HG03060 (cell line): ENCODE results near the gene PAQR9.

Experiments used
- ATAC-seq: cut with Tn5 transposase; IDR thresholded peaks from one replicate; pipeline ENCODE4 v1.9.1; 2021; ENCODE audit warnings: low read depth, moderate number of reproducible peaks; ENCODE audit not compliant: unreplicated experiment

Gene PAQR9

GRCh38 chr3:142926368-142926944, 37.0 kb downstream of the PAQR9 start:
- no peak for ATAC-seq

DNA sequence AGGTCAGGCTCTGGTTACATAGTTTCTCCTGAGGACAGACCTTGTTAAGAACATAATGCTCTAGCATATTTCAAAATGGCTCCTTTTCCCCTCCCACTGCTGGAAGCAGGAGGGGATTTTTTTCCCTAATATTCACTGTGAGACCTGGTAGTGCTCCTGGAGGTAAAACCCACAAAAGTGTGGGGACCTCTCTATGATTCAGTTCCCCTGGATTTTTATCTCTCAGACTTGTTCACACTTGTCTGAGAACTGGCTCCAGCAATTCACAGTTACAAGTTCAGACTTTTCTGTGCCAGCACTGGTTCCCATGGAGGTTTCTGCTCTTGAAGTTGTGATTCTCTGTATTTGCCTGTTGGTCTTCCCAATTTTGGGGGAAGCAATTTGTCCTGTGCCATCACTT, 38.3 kb downstream of the PAQR9 start:
- ATAC-seq, result no peak

DNA sequence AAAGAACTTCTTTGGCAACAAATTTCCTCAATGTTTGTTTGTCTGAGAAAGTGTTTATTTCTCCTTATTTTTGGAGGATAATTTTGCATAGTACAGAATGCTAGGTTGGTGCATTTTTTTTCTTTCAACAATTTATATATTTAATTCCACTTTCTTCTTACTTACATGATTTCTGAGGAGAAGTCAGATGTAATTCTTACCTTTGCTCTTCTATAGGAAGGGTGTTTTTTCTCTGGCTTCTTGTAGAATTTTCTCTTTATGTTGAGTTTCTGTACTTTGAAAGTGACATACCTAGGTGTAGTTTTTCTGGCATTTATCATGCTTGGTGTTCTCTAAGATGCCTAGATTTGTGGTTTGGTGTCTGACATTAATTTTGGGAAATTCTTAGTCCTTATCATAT, 39.8 kb downstream of the PAQR9 start:
- no peak for ATAC-seq

DNA sequence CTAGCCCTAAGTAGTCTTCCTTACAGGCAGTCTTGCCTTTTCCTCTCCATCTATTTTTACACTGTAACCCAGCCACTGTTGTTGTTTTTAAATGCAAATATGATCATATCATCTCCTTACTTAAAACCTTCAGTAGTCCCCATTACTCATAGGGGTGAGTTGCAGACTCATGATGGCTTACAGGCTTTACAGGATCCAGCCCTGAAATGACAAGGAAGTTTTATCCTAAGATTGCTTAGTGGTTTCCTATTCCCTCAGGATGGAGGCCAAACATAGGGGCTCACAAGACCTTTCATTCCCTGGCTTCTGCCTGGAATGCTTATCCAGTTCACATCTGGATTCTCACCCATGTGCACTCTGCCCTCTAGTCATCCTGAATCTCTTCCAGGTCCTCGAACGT, 46.9 kb downstream of the PAQR9 start:
- no peak for ATAC-seq

DNA sequence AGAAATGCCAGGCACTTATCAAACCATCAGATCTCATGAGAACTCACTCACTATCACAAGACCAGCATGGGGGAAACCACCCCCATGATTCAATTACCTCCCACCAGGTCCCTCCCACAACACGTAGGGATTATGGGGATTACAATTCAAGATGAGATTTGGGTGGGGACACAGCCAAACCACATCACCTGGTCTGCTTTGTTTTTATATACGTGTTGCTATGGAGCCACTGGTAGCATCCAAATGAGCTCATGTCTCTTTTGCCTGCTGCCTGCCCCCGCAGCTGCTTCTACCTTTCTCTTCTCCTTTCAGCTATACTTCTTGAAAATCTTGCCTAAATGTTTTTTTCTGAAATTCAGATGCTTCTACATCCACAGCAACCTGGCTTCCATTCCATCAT, 47.8 kb downstream of the PAQR9 start:
- no peak for ATAC-seq

DNA sequence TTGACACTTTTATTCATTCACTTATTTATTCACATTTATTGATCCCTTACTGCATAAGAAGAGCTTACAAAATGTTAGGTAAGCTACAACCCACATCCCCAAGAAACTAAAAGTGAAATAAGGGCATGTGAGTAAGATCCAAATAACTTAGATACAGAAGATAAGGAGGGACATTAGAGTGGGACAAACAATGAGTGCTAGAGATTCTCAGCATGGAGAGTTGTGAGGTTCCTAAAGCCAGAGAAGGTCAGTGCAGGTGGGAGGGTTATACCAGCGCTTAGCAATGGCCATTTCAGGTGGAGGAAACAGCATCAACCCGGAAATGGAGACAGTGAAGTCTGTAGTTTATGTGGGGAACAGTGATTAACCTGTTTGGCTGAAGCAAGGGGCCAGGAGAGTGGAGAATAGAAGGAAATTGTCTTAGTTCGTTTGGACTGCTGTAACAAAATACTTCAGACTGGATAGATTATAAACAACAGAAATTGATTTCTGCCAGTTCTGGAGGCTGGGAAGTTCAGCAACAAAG, 49.1 kb downstream of the PAQR9 start:
- no peak for ATAC-seq

DNA sequence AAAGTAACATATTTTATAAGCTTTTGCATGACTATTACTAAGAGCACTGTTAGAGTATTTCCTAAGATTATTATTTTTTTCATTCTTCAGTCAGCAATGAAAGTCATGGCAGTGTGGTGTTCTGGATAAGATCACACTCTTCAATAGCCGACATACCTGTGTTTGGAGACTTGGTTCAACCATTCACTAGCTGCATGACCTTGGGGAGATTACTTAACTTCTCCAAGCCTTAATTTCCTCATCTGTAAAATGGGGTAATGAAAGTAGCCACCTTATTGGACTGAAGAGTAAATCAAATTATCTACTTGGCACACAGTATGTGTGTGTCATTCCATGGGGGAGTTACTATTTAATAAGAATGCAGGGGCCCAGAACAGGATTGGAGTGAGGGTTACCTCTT, 50.0 kb downstream of the PAQR9 start:
- ATAC-seq, result no peak

- no peak for ATAC-seq
Observed at GRCh38 chr3:142912402-142913172, 50.9 kb downstream of the PAQR9 start.
